Loucy (cell line): ENCODE data around the gene FRAS1.

Experiments used
- CTCF ChIP-seq: fragments of 200-600 bp; sonication (generic); conservative IDR thresholded peaks from 2 replicates; pipeline ENCODE4 v1.5.1; 2014; ENCODE audit warnings: mild to moderate bottlenecking, antibody characterized with exemption, low read length
- EZH2phosphoT487 ChIP-seq: fragments of 200-600 bp; IDR thresholded peaks from 2 replicates; pipeline ENCODE4 v1.6.1; 2018; ENCODE audit warnings: antibody characterized with exemption, mild to moderate bottlenecking, moderate library complexity, borderline replicate concordance

DNA sequence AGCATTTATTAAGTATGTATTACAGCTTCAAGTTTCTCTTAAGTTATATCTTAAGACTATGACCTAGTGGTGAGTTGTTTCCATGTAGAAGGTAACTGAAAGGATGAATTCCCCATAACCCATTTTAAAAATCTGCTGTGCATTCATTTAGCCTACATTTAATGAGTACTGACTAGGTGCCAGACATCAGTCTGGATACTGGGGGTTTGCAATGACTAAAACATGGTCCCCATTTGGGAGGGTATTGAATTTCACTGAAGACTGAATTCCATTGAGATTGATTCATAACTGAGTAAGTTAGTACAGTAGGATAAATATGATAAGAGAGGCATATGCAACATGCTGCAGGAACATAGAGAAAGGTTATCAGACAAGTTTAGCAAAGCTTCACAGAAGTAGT, 241.5 kb downstream of the FRAS1 start:
- TF ChIP-seq CTCF (no peak), EZH2phosphoT487 (no peak)
